Measurements from ENCODE around the gene C1orf216. TPM values are rescaled to one million over a fixed set of nuclear protein-coding genes. Genes with fewer than 3 reads are reported as not detected.

The C1orf216 gene
- total and polyA plus RNA-seq, 2 of the 8 experiments (the other 6 are each of a cell fraction or from before 2014, with no cell fraction given): 7.5 to 10.8 TPM

GRCh38 chr1:35688161-35688560 is 30.5 kb downstream of the C1orf216 start:
- no peak overlapping the region for H2BK120ac ChIP-seq (replicated peaks; ENCODE audit: low read depth, low read length)
- H3K9me3 ChIP-seq (ENCODE audit: insufficient read depth in 2 of 2, low read depth in 1 of 2, low read length in 1 of 2): no peaks in the 10 kb centered on the region
- no peak overlapping the region for H4K5ac ChIP-seq (ENCODE audit: insufficient read length, low read depth, low read length)
- no peaks in the 10 kb centered on the region for H4K20me1 ChIP-seq (replicated peaks in 1 of 2; ENCODE audit: control insufficient read depth in 1 of 2, insufficient read depth in 2 of 2, low read length in 2 of 2)
- no peaks in the 10 kb centered on the region for H3K27me3 ChIP-seq (replicated peaks in 1 of 4; ENCODE audit: control insufficient read depth in 3 of 4, extremely low read depth in 1 of 4, insufficient read depth in 3 of 4, low read length in 3 of 4)
- no peak for FAIRE-seq
- H3K18ac ChIP-seq (ENCODE audit: extremely low read depth, low read length): no peak overlapping the region
- no peak overlapping the region for H2AK5ac ChIP-seq (ENCODE audit: low read depth, low read length)
- H3K14ac ChIP-seq (ENCODE audit: insufficient read length): no peak overlapping the region
- CTCF ChIA-PET (ENCODE audit: partially characterized antibody): interaction anchor here (1.7 kb wide), 1 partner anchor 27 kb away, joined by 4 read pairs; no protein-coding TSS in a partner anchor
- no peak overlapping the region for H2BK15ac ChIP-seq (ENCODE audit: low read length)
- H3K23ac ChIP-seq (ENCODE audit: insufficient read length): no peak overlapping the region
- H3K9ac ChIP-seq (replicated peaks in 1 of 4; ENCODE audit: extremely low read depth in 1 of 4, low read depth in 3 of 4, low read length in 3 of 4): no peak overlapping the region
- H2BK5ac ChIP-seq (ENCODE audit: low read depth, low read length): no peak overlapping the region
- H2AFZ ChIP-seq (ENCODE audit: low read length): no peak overlapping the region
- no peak overlapping the region for H3K4me2 ChIP-seq (ENCODE audit: insufficient read depth in 1 of 2, low read depth in 2 of 2, low read length in 2 of 2)
- no peaks in the 10 kb centered on the region for H3K23me2 ChIP-seq (ENCODE audit: low read depth, low read length)
- H4K91ac ChIP-seq (replicated peaks; ENCODE audit: insufficient read length, low read length): no peak overlapping the region
- no peak overlapping the region for H4K8ac ChIP-seq (ENCODE audit: extremely low read depth, insufficient read depth, low read length)
- H2BK20ac ChIP-seq (ENCODE audit: low read length): no peak overlapping the region
- H3K79me1 ChIP-seq (ENCODE audit: low read depth, low read length): no peaks in the 10 kb centered on the region
- H3K27ac ChIP-seq (ENCODE audit: low read depth, low read length): no peak overlapping the region
- no peaks in the 10 kb centered on the region for H3K36me3 ChIP-seq (ENCODE audit: control insufficient read depth in 2 of 4, insufficient read depth in 4 of 4, low read length in 3 of 4)
- TF ChIP-seq TAF7 (optimal IDR thresholded peaks at IDR 0.05; ENCODE audit: borderline replicate concordance, low read depth, low read length) (no peak), EGR1 (IDR thresholded peaks at IDR 0.05; ENCODE audit: borderline replicate concordance, low read depth, low read length) (no peak), SIX5 (IDR thresholded peaks at IDR 0.05; ENCODE audit: low read depth, low read length) (no peak), SP1 (IDR thresholded peaks at IDR 0.05; ENCODE audit: low read depth, low read length) (no peak), SIN3A (conservative IDR thresholded peaks at IDR 0.05 in 1 of 2, IDR thresholded peaks at IDR 0.05 in 1 of 2; ENCODE audit: low read depth in 1 of 2, low read length in 2 of 2) (no peak)
- 87% methylated on average over 5 of the region's 5 CpGs; no CpG with 5 or more reads in 1 of the 2 experiments for WGBS, 2 experiments (ENCODE audit: extremely low coverage in 1 of 2, insufficient coverage in 1 of 2, insufficient read length in 1 of 2, insufficient replicate concordance in 2 of 2, low coverage in 1 of 2, low lambda C conversion rate in 2 of 2, missing lambda C conversion rate in 1 of 2)
- H3K79me2 ChIP-seq (ENCODE audit: control insufficient read depth in 1 of 2, insufficient read depth in 2 of 2, low read length in 2 of 2): no peaks in the 10 kb centered on the region
- no peak overlapping the region for H3K4me3 ChIP-seq (ENCODE audit: extremely low read depth in 1 of 4, insufficient read depth in 2 of 4, low read depth in 3 of 4, low read length in 4 of 4)
- H3K4me1 ChIP-seq (replicated peaks in 1 of 4; ENCODE audit: control insufficient read depth in 3 of 4, insufficient read depth in 4 of 4, low read length in 3 of 4): peaks cover 2 to 14% (median 5%) of the 10 kb centered on the region in 4 experiments; a peak in 6 of 7 replicates
- no peak for DNase-seq (ENCODE audit: low read depth in 1 of 2, low spot score in 2 of 2)
- POLR2A ChIA-PET (ENCODE audit: partially characterized antibody): no interaction called here
- no peak overlapping the region for H3K4ac ChIP-seq (replicated peaks; ENCODE audit: insufficient read length, low read depth, low read length)
- H3K56ac ChIP-seq (replicated peaks; ENCODE audit: insufficient read length, low read depth, low read length): no peak overlapping the region
- no peak overlapping the region for H2BK12ac ChIP-seq (ENCODE audit: low read depth, low read length)
